GM12892 (cell line): ENCODE measurements around the gene TVP23C. TPM values are rescaled to one million over a fixed set of nuclear protein-coding genes. Genes with fewer than 3 reads are reported as not detected.
"Not testable (repeated sequence)": the region's sequence is repeated elsewhere in the genome, so short reads cannot be mapped to it uniquely, and the experiment has no call there.

Experiments
- DNase-seq: peaks from one replicate; pipeline ENCODE4 v3.0.0; 2011; ENCODE audit not compliant: insufficient read length
- FAIRE-seq: peaks from 2 replicates; lab custom pipeline; 2011; peaks lifted over from hg19 to GRCh38; lab: Jason Lieb, UNC
- polyA plus RNA-seq: library from polyadenylated mRNA; unstranded; fragments of >200 nt; gene quantifications from one replicate; pipeline ENCODE4 v1.2.1, GENCODE V29; 2012; ENCODE audit warnings: missing spikeins, inconsistent platforms; ENCODE audit not compliant: missing spikeins

The TVP23C gene
- polyA plus RNA-seq: 6.7 TPM

GRCh38 chr17:15563375-15563857, at the start of gene TVP23C:
Gene TVP23C, minus strand, starts transcription at chr17:15563483. Its CDS starts 35 bp downstream, at chr17:15563448.
- not testable (repeated sequence) for FAIRE-seq
- peak; percentile 24 for DNase-seq

- FAIRE-seq, DNase-seq: not testable (repeated sequence)
Measured at GRCh38 chr17:15592960-15593359, 29.7 kb upstream of the TVP23C start.

GRCh38 chr17:15591986-15592385, 28.7 kb upstream of the TVP23C start:
- DNase-seq, FAIRE-seq: not testable (repeated sequence)

- not testable (repeated sequence) for DNase-seq, FAIRE-seq
Measured at GRCh38 chr17:15590844-15591243, 27.6 kb upstream of the TVP23C start.

- FAIRE-seq: peak; percentile 73
- not testable (repeated sequence) for DNase-seq
Measured at GRCh38 chr17:15589544-15590536, 26.6 kb upstream of the TVP23C start.

GRCh38 chr17:15588017-15588416, 24.7 kb upstream of the TVP23C start:
- not testable (repeated sequence) for FAIRE-seq, DNase-seq

- DNase-seq: not testable (repeated sequence)
- peak; percentile 9 for FAIRE-seq
Measured at GRCh38 chr17:15583313-15583712, 20.0 kb upstream of the TVP23C start.

- FAIRE-seq, DNase-seq: not testable (repeated sequence)
Measured at GRCh38 chr17:15581462-15581861, 18.2 kb upstream of the TVP23C start.

GRCh38 chr17:15576848-15577247, 13.6 kb upstream of the TVP23C start:
- FAIRE-seq: not testable (repeated sequence)

GRCh38 chr17:15574660-15575059, 11.4 kb upstream of the TVP23C start:
- FAIRE-seq: not testable (repeated sequence)

More at GRCh38 chr17:15576848-15577247, 13.6 kb upstream of the TVP23C start:
- not testable (repeated sequence) for DNase-seq

GRCh38 chr17:15573870-15574269, 10.6 kb upstream of the TVP23C start:
- DNase-seq, FAIRE-seq: not testable (repeated sequence)

More at GRCh38 chr17:15574660-15575059, 11.4 kb upstream of the TVP23C start:
- DNase-seq: not testable (repeated sequence)

GRCh38 chr17:15562613-15563374, 489 bp downstream of the TVP23C start:
- not testable (repeated sequence) for FAIRE-seq, DNase-seq

GRCh38 chr17:15561439-15561838, 1.8 kb downstream of the TVP23C start:
- FAIRE-seq, DNase-seq: not testable (repeated sequence)

GRCh38 chr17:15558403-15559105, 4.7 kb downstream of the TVP23C start:
- not testable (repeated sequence) for DNase-seq, FAIRE-seq

GRCh38 chr17:15557334-15557832, 5.9 kb downstream of the TVP23C start:
- not testable (repeated sequence) for DNase-seq, FAIRE-seq

- peak; percentile 87 for FAIRE-seq
- not testable (repeated sequence) for DNase-seq
Measured at GRCh38 chr17:15552932-15553331, 10.4 kb downstream of the TVP23C start.

GRCh38 chr17:15549552-15549951, 13.7 kb downstream of the TVP23C start:
- not testable (repeated sequence) for FAIRE-seq, DNase-seq

GRCh38 chr17:15546604-15547003, 16.7 kb downstream of the TVP23C start:
- DNase-seq, FAIRE-seq: not testable (repeated sequence)
